ENCODE data around the gene NABP1.

The NABP1 gene

GRCh38 chr2:191707542-191707941, 29.6 kb downstream of the NABP1 start:
- Mint-ChIP-seq H3K4me1 (peaks cover 30% of the 10 kb centered on the region), H3K4me3 (no peak overlapping the region), H3K9me3 (no peaks in the 10 kb centered on the region), H3K27ac (no peak overlapping the region), H3K27me3 (ENCODE audit: low read depth) (no peaks in the 10 kb centered on the region), H3K36me3 (ENCODE audit: low read depth) (no peaks in the 10 kb centered on the region)
- TF ChIP-seq, protein P1, sequence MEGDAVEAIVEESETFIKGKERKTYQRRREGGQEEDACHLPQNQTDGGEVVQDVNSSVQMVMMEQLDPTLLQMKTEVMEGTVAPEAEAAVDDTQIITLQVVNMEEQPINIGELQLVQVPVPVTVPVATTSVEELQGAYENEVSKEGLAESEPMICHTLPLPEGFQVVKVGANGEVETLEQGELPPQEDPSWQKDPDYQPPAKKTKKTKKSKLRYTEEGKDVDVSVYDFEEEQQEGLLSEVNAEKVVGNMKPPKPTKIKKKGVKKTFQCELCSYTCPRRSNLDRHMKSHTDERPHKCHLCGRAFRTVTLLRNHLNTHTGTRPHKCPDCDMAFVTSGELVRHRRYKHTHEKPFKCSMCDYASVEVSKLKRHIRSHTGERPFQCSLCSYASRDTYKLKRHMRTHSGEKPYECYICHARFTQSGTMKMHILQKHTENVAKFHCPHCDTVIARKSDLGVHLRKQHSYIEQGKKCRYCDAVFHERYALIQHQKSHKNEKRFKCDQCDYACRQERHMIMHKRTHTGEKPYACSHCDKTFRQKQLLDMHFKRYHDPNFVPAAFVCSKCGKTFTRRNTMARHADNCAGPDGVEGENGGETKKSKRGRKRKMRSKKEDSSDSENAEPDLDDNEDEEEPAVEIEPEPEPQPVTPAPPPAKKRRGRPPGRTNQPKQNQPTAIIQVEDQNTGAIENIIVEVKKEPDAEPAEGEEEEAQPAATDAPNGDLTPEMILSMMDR (IDR thresholded peaks at IDR 0.05; ENCODE audit: unreplicated experiment in 3 of 3) = no peak

DNA sequence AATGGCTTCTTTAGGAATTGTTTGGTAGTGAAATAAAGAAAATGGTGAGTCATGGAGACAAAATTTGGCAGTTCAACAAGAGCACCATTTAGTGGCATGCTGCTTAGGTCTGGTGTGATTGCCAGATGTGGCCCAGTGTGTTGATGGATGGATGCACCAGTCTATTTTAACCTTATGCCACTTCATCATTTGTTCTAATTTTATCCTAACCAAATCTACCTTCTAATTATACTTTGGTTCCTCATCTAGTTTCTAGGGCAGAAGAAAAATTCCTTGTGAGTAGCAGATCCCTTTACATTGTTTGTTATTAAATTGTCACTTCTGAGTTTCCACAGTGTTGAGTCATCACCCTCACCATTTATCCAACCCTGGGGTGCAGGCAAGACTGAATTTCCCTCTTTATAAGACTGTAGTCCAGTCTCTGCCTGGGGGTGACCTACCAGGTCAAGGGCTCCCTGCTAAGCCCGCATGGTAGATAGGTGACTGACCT, 32.5 kb downstream of the NABP1 start:
- Mint-ChIP-seq H3K9me3 (no peaks in the 10 kb centered on the region), H3K4me1 (peaks cover 14% of the 10 kb centered on the region), H3K27me3 (ENCODE audit: low read depth) (no peaks in the 10 kb centered on the region), H3K36me3 (ENCODE audit: low read depth) (no peaks in the 10 kb centered on the region), H3K27ac (no peak overlapping the region), H3K4me3 (no peak overlapping the region)
- TF ChIP-seq, protein P1 (IDR thresholded peaks at IDR 0.05; ENCODE audit: unreplicated experiment in 3 of 3) = no peak

DNA sequence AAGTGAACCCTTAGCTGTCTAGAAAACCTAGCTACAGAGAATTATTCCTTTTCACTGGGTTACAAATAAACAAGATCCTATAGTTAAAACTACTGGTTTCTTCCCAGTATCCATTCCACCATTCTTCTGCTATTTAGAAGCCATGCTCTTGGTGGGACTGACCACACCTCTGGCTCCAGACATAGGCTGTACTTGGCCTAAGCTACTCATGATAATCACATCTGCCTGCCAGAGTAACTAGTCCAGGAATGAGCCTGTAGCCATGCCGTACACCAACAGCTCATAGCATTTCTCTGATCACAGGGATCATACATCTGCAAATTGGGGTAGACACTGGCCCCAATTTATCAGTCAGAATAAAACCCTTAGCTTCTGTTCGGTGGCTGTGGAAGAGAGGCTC, 33.7 kb downstream of the NABP1 start:
- TF ChIP-seq, protein P1 (IDR thresholded peaks at IDR 0.05; ENCODE audit: unreplicated experiment in 3 of 3) = no peak
- Mint-ChIP-seq H3K4me1 (peaks cover 2% of the 10 kb centered on the region), H3K36me3 (ENCODE audit: low read depth) (no peaks in the 10 kb centered on the region), H3K27me3 (ENCODE audit: low read depth) (no peaks in the 10 kb centered on the region), H3K4me3 (no peak overlapping the region), H3K27ac (no peak overlapping the region), H3K9me3 (no peaks in the 10 kb centered on the region)

DNA sequence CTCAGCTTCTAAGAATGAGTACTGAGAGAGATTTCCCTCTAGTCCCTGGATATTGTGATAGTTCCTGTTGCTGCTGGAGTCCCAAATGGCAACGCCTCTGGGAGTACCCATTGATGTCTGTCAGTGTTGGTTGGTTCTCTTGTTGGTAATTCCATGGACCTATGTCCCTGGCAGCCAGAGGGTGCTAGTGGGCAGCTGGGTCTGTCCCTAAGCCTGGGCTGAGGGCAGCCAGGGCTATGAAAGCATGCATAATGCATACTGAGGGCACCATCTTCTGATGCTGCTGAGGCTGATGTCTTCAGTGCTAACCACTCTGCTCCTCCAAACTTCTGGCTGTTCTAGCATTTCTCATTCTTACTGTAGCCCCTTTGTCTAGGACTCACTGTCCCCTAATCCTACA, 35.9 kb downstream of the NABP1 start:
- Mint-ChIP-seq H3K4me3 (no peak overlapping the region), H3K27me3 (ENCODE audit: low read depth) (no peaks in the 10 kb centered on the region), H3K27ac (no peak overlapping the region), H3K36me3 (ENCODE audit: low read depth) (no peaks in the 10 kb centered on the region), H3K9me3 (no peaks in the 10 kb centered on the region), H3K4me1 (no peaks in the 10 kb centered on the region)
- TF ChIP-seq, protein P1 (IDR thresholded peaks at IDR 0.05; ENCODE audit: unreplicated experiment in 3 of 3) = no peak

DNA sequence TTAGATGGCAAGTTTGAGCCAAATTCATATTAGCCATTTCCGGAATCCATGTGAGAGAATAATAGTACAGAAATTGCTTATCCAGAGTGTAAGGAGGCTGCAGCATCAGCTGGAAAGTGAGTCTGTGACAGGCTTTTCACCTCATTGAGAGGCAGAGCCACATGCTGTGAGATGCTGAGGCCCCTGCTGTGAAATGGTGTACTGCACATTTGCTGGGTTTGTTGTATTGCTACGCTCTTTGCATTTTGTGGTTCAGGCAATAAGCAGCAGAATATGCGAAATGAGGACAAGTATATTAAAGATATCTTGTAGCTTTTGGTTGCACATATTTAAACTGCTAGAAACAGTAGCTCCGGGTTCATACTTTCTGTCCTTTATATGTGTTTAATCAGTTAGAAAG, 37.0 kb downstream of the NABP1 start:
- Mint-ChIP-seq H3K27ac (no peak overlapping the region), H3K36me3 (ENCODE audit: low read depth) (no peaks in the 10 kb centered on the region), H3K27me3 (ENCODE audit: low read depth) (no peaks in the 10 kb centered on the region), H3K4me3 (no peak overlapping the region), H3K4me1 (no peaks in the 10 kb centered on the region), H3K9me3 (no peaks in the 10 kb centered on the region)
- TF ChIP-seq, protein P1 (IDR thresholded peaks at IDR 0.05; ENCODE audit: unreplicated experiment in 3 of 3) = no peak

DNA sequence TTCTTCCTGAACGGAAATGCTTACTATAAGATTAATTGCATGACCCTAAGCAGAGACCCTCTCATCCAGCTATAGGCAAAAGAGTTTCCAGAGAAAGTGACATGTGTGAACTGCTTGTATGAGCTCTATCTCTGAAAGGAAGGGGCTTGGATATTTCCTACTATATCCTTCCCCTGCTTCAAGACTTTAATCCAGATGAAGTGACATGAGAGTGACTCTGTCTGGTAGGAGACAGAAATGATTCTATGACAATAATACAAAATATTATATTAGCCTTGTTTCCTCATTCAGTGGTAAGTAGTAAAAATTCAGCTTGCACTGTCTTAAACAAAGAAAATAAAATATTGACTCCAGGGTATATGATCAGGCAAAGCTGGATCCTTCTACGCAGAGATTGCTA, 37.5 kb downstream of the NABP1 start:
- Mint-ChIP-seq H3K27ac (no peak overlapping the region), H3K27me3 (ENCODE audit: low read depth) (no peaks in the 10 kb centered on the region), H3K36me3 (ENCODE audit: low read depth) (no peaks in the 10 kb centered on the region), H3K9me3 (no peaks in the 10 kb centered on the region), H3K4me1 (no peaks in the 10 kb centered on the region), H3K4me3 (no peak overlapping the region)
- TF ChIP-seq, protein P1 (IDR thresholded peaks at IDR 0.05; ENCODE audit: unreplicated experiment in 3 of 3) = no peak
